ENCODE data around the gene NHERF2.

NHERF2 gene

DNA sequence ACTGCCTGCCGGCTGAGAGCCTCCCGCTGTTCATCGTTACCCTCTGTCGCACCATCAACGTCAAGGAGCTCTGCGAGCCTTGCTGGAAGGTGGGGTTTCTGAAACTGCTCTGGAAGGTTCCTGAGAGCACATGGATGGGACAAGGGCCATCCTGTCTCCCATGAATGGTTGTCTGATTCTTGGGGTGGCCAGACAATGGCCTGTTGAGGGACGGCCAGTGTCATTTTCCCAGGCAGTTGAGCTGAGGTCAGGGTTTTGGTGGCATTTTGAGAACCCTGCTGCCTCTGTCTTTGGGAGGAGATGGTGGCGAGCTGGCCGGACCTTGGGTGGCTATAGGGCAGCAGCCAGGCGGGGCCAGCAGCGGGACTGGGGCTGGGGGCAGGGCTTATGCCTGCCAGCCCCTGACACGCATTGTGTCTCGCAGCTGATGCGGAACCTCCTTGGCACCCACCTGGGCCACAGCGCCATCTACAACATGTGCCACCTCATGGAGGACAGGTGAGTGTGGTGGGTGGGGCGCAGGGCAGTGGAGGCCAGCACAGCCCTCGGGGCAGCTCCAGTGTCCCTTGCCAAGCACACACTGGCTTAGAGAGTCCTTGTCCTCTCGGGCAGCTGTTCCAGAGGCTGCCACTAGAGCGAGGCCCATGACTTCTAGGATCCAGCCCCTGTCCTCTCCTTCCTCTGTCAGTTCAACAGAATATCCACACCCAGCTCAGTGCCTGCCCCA lies 30.1 kb downstream of the NHERF2 start:
- Histone ChIP-seq H3K27me3 (ENCODE audit: control insufficient read depth, insufficient read depth, low read length) (no peaks in the 10 kb centered on the region), H3K27ac (ENCODE audit: low read depth, low read length) (no peak overlapping the region), H3K4me1 (ENCODE audit: control insufficient read depth, insufficient read depth, low read length) (no peaks in the 10 kb centered on the region), H3K36me3 (ENCODE audit: control insufficient read depth, insufficient read depth, low read length) (peaks cover 32% of the 10 kb centered on the region), H3K9ac (ENCODE audit: low read length) (no peak overlapping the region), H3K4me3 (ENCODE audit: low read length) (no peak overlapping the region)

DNA sequence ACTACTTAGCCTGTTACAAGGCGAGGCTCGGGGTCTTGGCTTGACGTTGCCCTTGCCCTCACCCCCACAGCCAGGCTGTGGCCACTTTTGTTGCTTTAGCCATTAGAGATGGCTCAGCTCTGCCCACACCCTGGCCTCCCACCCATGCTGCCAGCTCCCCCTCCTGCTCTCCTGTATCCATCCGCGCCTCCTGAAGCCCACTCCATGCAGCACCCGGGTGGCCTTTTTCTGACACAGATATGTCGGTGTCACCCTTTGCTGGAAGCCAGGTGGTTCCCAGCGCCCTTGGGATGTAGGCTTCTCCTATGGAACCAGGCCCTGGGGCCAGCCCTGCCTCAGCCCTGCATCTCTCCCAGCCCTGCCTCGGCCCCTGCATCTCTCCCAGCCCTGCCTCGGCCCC lies 30.7 kb downstream of the NHERF2 start:
- Histone ChIP-seq H3K9ac (ENCODE audit: low read length) (no peak overlapping the region), H3K36me3 (ENCODE audit: control insufficient read depth, insufficient read depth, low read length) (peaks cover 33% of the 10 kb centered on the region), H3K4me3 (ENCODE audit: low read length) (no peak overlapping the region), H3K27ac (ENCODE audit: low read depth, low read length) (no peak overlapping the region), H3K27me3 (ENCODE audit: control insufficient read depth, insufficient read depth, low read length) (no peaks in the 10 kb centered on the region), H3K4me1 (ENCODE audit: control insufficient read depth, insufficient read depth, low read length) (no peaks in the 10 kb centered on the region)

DNA sequence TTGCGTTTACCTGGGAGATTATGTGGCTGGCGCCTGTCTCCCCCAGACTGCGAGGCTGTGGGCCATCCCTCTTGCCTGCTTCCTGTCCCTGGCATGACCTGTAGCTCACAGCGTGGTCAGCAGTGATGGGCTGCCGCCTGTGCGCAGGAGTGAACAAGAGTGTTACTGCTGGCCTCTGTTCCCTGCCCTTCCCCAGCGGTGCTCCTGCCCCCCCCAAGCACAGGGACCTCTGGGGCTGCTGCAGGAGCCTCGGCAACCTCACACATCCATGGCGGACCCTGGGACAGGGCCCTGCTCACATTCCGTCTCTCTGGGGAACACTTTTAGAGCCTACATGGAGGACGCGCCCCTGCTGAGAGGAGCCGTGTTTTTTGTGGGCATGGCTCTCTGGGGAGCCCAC lies 31.7 kb downstream of the NHERF2 start:
- Histone ChIP-seq H3K27ac (ENCODE audit: low read depth, low read length) (no peak overlapping the region), H3K36me3 (ENCODE audit: control insufficient read depth, insufficient read depth, low read length) (peaks cover 29% of the 10 kb centered on the region), H3K9ac (ENCODE audit: low read length) (no peak overlapping the region), H3K4me3 (ENCODE audit: low read length) (no peak overlapping the region), H3K4me1 (ENCODE audit: control insufficient read depth, insufficient read depth, low read length) (no peaks in the 10 kb centered on the region), H3K27me3 (ENCODE audit: control insufficient read depth, insufficient read depth, low read length) (no peaks in the 10 kb centered on the region)

DNA sequence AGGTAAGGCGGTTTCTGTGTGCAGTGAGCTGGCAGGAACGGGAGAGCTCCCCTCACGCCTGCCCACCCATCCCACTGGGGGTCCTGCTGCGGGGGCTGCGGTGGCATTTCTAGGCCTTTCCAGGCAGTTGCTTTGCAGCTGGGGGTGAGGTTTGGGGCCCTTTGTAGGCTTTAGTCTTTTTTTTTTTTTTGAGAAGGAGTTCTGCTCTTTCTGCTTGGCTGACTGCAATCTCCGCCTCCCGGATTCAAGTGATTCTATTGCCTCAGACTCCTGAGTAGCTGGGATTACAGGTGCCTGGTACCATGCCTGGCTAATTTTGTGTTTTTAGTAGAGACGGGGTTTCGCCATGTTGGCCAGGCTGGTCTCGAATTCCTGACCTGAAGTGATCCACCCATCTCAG lies 32.2 kb downstream of the NHERF2 start:
- H3K36me3 ChIP-seq (ENCODE audit: control insufficient read depth, insufficient read depth, low read length) = peaks cover 27% of the 10 kb centered on the region
- no peaks in the 10 kb centered on the region for H3K27me3 ChIP-seq (ENCODE audit: control insufficient read depth, insufficient read depth, low read length)
- H3K27ac ChIP-seq (ENCODE audit: low read depth, low read length) = no peak overlapping the region
- H3K4me1 ChIP-seq (ENCODE audit: control insufficient read depth, insufficient read depth, low read length) = no peaks in the 10 kb centered on the region
- no peak overlapping the region for H3K4me3 ChIP-seq (ENCODE audit: low read length)
- no peak overlapping the region for H3K9ac ChIP-seq (ENCODE audit: low read length)

DNA sequence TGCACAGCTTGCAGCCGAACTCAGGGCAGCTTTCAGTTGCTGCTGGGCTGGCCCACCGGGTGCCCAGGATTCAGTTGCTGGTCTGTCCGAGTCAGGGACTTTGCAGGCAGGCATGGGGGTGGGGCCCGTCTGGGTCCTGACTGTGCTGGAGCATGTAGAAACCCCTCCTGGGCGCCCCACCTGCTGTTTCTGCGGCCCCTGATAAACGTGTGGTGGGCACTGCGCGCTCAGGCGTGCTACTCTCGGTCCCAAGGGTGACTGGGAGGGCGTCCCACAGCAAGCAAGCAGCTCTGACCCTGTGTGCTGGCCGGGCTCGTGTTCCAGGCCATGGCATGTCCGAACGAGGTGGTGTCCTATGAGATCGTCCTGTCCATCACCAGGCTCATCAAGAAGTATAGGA lies 33.6 kb downstream of the NHERF2 start:
- no peak overlapping the region for H3K4me3 ChIP-seq (ENCODE audit: low read length)
- peaks cover 31% of the 10 kb centered on the region for H3K36me3 ChIP-seq (ENCODE audit: control insufficient read depth, insufficient read depth, low read length)
- H3K9ac ChIP-seq (ENCODE audit: low read length) = no peak overlapping the region
- H3K4me1 ChIP-seq (ENCODE audit: control insufficient read depth, insufficient read depth, low read length) = no peaks in the 10 kb centered on the region
- H3K27ac ChIP-seq (ENCODE audit: low read depth, low read length) = no peak overlapping the region
- H3K27me3 ChIP-seq (ENCODE audit: control insufficient read depth, insufficient read depth, low read length) = no peaks in the 10 kb centered on the region

DNA sequence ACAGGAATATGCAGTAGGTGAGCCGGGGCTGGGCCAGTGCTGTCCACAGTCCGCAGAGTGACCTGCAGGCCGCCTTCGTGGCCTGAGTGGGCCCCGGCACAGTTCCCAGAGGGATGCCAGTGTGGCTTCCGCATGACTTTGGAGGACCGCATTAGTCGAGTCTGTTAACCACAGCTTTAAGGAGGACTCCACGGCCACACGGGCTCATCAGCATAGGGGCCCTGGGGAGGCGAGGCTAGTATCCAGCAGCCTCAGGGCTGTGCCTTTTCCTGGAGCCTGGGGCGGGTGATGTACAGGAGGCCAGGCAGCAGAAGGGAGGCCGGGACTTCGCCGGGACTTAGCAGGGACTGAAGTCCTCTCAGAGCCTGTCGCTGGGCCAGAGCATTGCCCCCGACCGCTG lies 34.3 kb downstream of the NHERF2 start:
- no peaks in the 10 kb centered on the region for H3K27me3 ChIP-seq (ENCODE audit: control insufficient read depth, insufficient read depth, low read length)
- no peak overlapping the region for H3K4me3 ChIP-seq (ENCODE audit: low read length)
- no peak overlapping the region for H3K9ac ChIP-seq (ENCODE audit: low read length)
- H3K4me1 ChIP-seq (ENCODE audit: control insufficient read depth, insufficient read depth, low read length) = no peaks in the 10 kb centered on the region
- H3K27ac ChIP-seq (ENCODE audit: low read depth, low read length) = no peak overlapping the region
- peaks cover 37% of the 10 kb centered on the region for H3K36me3 ChIP-seq (ENCODE audit: control insufficient read depth, insufficient read depth, low read length)

DNA sequence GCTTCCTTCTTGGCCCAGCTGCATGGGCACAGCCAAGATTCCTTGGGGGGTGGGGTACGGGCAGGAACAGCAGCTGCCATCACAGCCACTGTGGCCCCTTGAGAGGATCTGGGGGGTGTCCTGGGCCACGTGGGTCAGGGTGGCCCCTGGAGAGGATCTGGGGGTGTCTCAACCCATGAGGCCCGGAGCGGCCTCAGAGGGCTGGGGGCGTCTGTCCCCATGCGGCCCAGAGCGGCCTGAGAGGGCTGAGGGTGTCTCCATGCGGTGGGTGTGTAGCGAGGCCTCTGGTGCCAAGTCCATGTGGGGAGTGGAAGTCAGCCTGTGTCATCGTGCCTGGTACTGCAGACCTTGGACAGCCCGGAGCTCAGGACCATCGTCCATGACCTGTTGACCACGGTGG lies 34.8 kb downstream of the NHERF2 start:
- H3K27me3 ChIP-seq (ENCODE audit: control insufficient read depth, insufficient read depth, low read length) = no peaks in the 10 kb centered on the region
- H3K4me1 ChIP-seq (ENCODE audit: control insufficient read depth, insufficient read depth, low read length) = no peaks in the 10 kb centered on the region
- no peak overlapping the region for H3K9ac ChIP-seq (ENCODE audit: low read length)
- H3K27ac ChIP-seq (ENCODE audit: low read depth, low read length) = no peak overlapping the region
- H3K36me3 ChIP-seq (ENCODE audit: control insufficient read depth, insufficient read depth, low read length) = peaks cover 39% of the 10 kb centered on the region
- no peak overlapping the region for H3K4me3 ChIP-seq (ENCODE audit: low read length)

DNA sequence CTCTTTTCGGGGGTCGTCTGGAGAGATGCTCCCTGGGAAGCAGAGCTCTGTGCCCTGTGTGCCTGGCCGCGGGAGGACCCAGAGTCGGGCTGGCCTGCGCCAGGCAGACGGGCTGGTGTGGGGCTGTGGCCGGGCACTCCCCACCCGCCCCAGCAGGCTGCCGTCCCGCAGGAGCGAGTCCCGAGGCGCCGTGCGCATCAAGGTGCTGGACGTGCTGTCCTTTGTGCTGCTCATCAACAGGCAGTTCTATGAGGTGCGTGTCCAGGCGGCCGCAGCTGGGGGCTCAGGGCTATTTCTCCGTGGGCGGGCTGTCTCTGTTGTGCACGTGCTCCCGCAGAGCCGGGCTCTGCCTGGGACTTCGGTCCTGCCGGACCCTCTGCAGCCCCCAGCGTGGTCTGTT lies 36.1 kb downstream of the NHERF2 start:
- Histone ChIP-seq H3K4me1 (ENCODE audit: control insufficient read depth, insufficient read depth, low read length) (no peaks in the 10 kb centered on the region), H3K27ac (ENCODE audit: low read depth, low read length) (no peak overlapping the region), H3K27me3 (ENCODE audit: control insufficient read depth, insufficient read depth, low read length) (no peaks in the 10 kb centered on the region), H3K9ac (ENCODE audit: low read length) (no peak overlapping the region), H3K4me3 (ENCODE audit: low read length) (no peak overlapping the region), H3K36me3 (ENCODE audit: control insufficient read depth, insufficient read depth, low read length) (peaks cover 30% of the 10 kb centered on the region)

DNA sequence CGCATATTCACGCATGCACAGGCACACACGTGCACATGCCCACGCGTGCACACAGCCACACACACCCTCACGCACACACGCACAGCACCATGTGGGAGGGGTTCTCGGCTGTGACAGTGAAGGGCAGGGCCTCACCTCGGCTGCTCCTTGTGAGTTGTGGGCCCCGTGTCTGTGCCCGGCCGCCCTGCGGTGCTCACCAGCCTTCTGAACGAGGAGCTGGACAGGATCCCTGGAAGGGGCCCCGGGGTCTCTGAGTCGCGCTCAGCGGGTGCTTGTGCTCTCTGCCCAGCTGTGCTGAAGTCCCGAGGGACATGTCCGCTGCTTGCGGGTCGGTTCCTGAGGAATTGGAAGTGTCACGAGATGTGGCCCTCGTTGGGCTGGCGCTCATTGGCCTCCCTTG lies 37.2 kb downstream of the NHERF2 start:
- peaks cover 25% of the 10 kb centered on the region for H3K36me3 ChIP-seq (ENCODE audit: control insufficient read depth, insufficient read depth, low read length)
- H3K4me1 ChIP-seq (ENCODE audit: control insufficient read depth, insufficient read depth, low read length) = no peaks in the 10 kb centered on the region
- H3K9ac ChIP-seq (ENCODE audit: low read length) = no peak overlapping the region
- no peaks in the 10 kb centered on the region for H3K27me3 ChIP-seq (ENCODE audit: control insufficient read depth, insufficient read depth, low read length)
- H3K27ac ChIP-seq (ENCODE audit: low read depth, low read length) = no peak overlapping the region
- no peak overlapping the region for H3K4me3 ChIP-seq (ENCODE audit: low read length)

DNA sequence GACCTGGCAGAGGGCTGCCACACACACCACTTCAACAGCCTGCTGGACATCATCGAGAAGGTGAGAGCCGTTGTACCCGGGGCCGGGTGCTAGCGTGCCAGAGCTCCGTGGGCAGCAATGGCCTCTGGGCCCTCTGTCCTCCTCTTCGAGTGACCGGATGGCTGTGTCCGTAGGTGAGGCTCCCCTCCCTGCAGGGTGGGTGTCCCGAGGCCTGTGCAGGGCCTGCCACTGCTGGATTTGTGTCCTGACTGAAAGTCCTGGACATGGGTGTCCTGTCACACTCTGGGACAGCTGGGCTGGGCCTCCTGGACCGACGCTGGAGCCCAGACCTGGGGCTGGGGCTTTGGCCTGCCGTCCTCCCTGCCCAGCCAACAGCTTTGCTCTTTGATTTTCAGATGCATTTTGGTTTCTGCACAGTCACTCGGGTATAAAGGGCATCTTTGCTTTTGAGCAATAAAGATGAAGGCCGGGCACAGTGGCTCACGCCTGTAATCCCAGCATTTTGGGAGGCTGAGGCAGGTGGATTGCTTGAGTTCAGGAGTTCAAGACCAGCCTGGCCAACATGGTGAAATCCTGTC lies 37.8 kb downstream of the NHERF2 start:
- no peaks in the 10 kb centered on the region for H3K27me3 ChIP-seq (ENCODE audit: control insufficient read depth, insufficient read depth, low read length)
- H3K4me3 ChIP-seq (ENCODE audit: low read length) = no peak overlapping the region
- H3K4me1 ChIP-seq (ENCODE audit: control insufficient read depth, insufficient read depth, low read length) = no peaks in the 10 kb centered on the region
- H3K27ac ChIP-seq (ENCODE audit: low read depth, low read length) = no peak overlapping the region
- H3K9ac ChIP-seq (ENCODE audit: low read length) = no peak overlapping the region
- peaks cover 25% of the 10 kb centered on the region for H3K36me3 ChIP-seq (ENCODE audit: control insufficient read depth, insufficient read depth, low read length)

DNA sequence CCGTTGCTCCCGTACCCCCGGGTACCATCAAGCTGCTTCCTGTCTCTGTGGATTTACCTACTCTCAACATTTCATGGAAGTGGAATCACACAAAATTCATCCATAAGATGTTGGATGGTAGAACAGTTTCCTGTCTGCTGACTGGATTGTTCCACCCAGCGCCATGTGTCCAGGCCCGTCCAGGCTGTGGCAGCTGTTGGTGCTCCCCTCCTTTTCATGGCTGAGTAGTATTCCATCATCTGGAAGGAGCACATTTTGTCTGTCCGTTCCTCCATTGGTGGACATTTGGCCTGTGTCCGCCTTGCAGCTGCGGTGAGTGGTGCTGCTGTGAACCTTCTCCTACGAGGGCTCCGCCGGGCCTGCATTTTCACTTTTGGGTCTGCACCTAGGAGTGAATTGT lies 39.4 kb downstream of the NHERF2 start:
- no peaks in the 10 kb centered on the region for H3K27me3 ChIP-seq (ENCODE audit: control insufficient read depth, insufficient read depth, low read length)
- H3K9ac ChIP-seq (ENCODE audit: low read length) = no peak overlapping the region
- no peak overlapping the region for H3K27ac ChIP-seq (ENCODE audit: low read depth, low read length)
- no peak overlapping the region for H3K4me3 ChIP-seq (ENCODE audit: low read length)
- H3K4me1 ChIP-seq (ENCODE audit: control insufficient read depth, insufficient read depth, low read length) = no peaks in the 10 kb centered on the region
- H3K36me3 ChIP-seq (ENCODE audit: control insufficient read depth, insufficient read depth, low read length) = peaks cover 30% of the 10 kb centered on the region

DNA sequence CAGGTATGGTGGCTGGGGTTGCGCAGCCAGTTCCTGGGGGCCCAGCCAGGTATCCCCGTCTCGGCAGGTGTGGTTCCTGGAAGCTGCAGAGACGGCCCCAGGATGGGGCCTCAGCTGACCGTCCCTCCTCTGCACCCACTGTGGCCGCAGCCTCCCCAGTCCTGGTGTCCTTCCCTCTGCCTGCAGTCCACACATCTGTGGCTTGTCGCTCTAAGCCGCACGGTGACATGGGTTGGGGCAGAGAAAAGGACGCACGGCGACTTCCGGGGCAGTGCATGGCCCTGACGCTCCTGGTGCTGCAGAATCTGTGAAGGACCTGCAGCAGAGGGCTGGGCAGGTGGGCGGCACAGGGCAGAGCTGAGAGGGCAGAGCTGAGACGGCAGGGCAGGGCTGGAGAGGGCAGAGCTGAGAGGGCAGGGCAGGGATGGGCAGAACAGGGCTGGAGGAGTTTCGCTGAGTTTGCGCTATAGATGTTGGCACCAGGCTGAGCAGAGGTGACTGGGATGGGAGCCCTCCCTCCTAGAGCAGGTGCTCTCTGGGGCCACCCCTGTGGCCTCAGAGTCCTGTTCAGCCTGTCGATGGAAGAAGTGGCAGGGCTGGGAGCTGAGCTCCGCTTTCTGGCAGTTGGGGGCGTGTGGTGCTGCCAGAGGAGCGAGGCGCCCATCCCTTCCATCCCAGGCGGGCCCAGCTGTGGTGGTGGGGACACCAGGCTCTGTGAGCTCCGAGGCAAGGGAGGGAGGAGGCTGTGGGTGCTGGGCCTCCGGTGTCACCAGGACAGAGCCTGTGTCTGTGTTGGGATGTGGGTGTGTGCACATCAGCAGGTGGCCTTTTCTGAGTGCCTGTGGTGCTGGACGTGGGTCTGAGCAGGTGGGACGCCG lies 44.1 kb downstream of the NHERF2 start:
- Histone ChIP-seq H3K9ac (ENCODE audit: low read length) (no peak overlapping the region), H3K36me3 (ENCODE audit: control insufficient read depth, insufficient read depth, low read length) (peaks cover 29% of the 10 kb centered on the region), H3K27ac (ENCODE audit: low read depth, low read length) (no peak overlapping the region)

More for the DNA sequence above, 44.1 kb downstream of the NHERF2 start:
- Histone ChIP-seq H3K4me3 (ENCODE audit: low read length) (no peak overlapping the region), H3K4me1 (ENCODE audit: control insufficient read depth, insufficient read depth, low read length) (no peaks in the 10 kb centered on the region), H3K27me3 (ENCODE audit: control insufficient read depth, insufficient read depth, low read length) (no peaks in the 10 kb centered on the region)

All from rectal smooth muscle tissue (tissue), 1 donor.